DND-41 (cell line): ENCODE data around the gene PLEKHA7.

Experiments
- ATAC-seq: fragments of 200-7000 bp; cut with Tn5 transposase; 3 replicates; pipeline ENCODE4 v1.9.1; 2021; ENCODE audit warnings: low read depth; ENCODE audit not compliant: insufficient read depth
- DNase-seq: peaks from one replicate; pipeline ENCODE4 v3.0.0-alpha.2; 2020
- H2AFZ ChIP-seq: 2 replicates; pipeline ENCODE4 v1.6.0; 2012; ENCODE audit warnings: low read depth, low read length
- H3K27ac ChIP-seq: 2 replicates; pipeline ENCODE4 v1.5.1; 2012; ENCODE audit warnings: low read length, inconsistent platforms
- H3K27me3 ChIP-seq: fragments of 200-600 bp; sonication (generic); 2 replicates; pipeline ENCODE4 v1.6.0; 2012; ENCODE audit warnings: low read length, mild to moderate bottlenecking, inconsistent platforms; ENCODE audit not compliant: insufficient read depth, poor library complexity
- H3K36me3 ChIP-seq: 2 replicates; pipeline ENCODE4 v1.5.1; 2012; ENCODE audit warnings: low read length, inconsistent platforms; ENCODE audit not compliant: insufficient read depth
- H3K4me1 ChIP-seq: 2 replicates; pipeline ENCODE4 v1.5.1; 2012; ENCODE audit warnings: mild to moderate bottlenecking, low read length; ENCODE audit not compliant: insufficient read depth
- H3K4me2 ChIP-seq: 2 replicates; pipeline ENCODE4 v1.6.0; 2012; ENCODE audit warnings: mild to moderate bottlenecking, moderate library complexity, low read length, inconsistent platforms; ENCODE audit not compliant: insufficient read depth
- H3K4me3 ChIP-seq, 2 experiments: fragments of 200-600 bp in 1 of 2; shearing (Covaris generic) in 1 of 2; 2 replicates each; pipeline ENCODE4 v1.5.1; 2012 to 2016; ENCODE audit warnings: inconsistent platforms in 2 of 2, low read length in 2 of 2, mild to moderate bottlenecking in 2 of 2, low read depth in 1 of 2, moderate library complexity in 1 of 2
- H3K79me2 ChIP-seq: 2 replicates; pipeline ENCODE4 v1.6.0; 2012; ENCODE audit warnings: low read length, inconsistent platforms; ENCODE audit not compliant: insufficient read depth
- H3K9ac ChIP-seq: 2 replicates; pipeline ENCODE4 v1.6.0; 2012; ENCODE audit warnings: low read depth, mild to moderate bottlenecking, inconsistent platforms, low read length, moderate library complexity
- H3K9me3 ChIP-seq: 2 replicates; pipeline ENCODE4 v1.5.1; 2012; ENCODE audit warnings: low read length, moderate library complexity, mild to moderate bottlenecking, inconsistent platforms; ENCODE audit not compliant: insufficient read depth, severe bottlenecking
- H4K20me1 ChIP-seq: 2 replicates; pipeline ENCODE4 v1.6.0; 2012; ENCODE audit warnings: low read length; ENCODE audit not compliant: insufficient read depth
- EZH2 ChIP-seq: IDR thresholded peaks from 3 replicates; pipeline ENCODE4 v1.6.1; 2012; ENCODE audit warnings: borderline replicate concordance, low read depth, mild to moderate bottlenecking, moderate library complexity, low read length, inconsistent platforms; ENCODE audit not compliant: severe bottlenecking
- TF ChIP-seq, protein P1 (sequence below): IDR thresholded peaks from 2 replicates; pipeline ENCODE4 v1.5.1; 2012; ENCODE audit warnings: borderline replicate concordance, low read length, moderate library complexity, mild to moderate bottlenecking; ENCODE audit not compliant: poor library complexity, severe bottlenecking; ENCODE audit errors: extremely low read depth

Gene PLEKHA7

DNA sequence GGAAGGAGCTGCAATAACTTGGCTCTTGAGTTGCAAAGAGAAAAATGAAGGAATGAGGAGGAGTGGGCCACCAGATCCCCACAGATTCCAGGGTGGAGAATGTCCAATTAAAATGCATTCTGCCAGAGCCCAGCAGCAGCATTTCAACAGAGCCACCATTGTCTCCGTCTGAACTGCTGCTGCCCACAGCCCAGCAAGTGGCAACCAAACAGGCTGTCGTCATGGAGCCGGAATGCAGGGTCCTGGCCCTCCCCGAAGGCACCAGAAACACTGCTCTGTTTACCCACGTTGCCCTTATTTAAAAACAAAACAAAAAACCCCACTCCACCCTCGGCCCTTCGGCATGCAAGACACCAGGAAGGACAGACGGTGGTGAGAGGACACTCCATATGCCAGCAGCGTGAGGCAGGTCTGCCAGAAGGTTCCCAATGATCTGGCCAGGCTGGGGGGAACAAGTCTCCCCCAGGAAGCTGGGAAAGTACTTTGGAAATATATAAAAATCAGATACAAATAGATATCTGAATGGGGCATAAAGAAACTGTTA lies 32.5 kb downstream of the PLEKHA7 start:
- Histone ChIP-seq H3K9ac (no peak overlapping the region), H3K27ac (no peak overlapping the region), H4K20me1 (no peaks in the 10 kb centered on the region), H3K4me1 (peaks cover 6% of the 10 kb centered on the region; the same call in 1 of the 2 replicates), H3K79me2 (no peaks in the 10 kb centered on the region), H3K4me3 (no peak overlapping the region), H3K36me3 (no peaks in the 10 kb centered on the region), H2AFZ (no peak overlapping the region), H3K9me3 (no peaks in the 10 kb centered on the region), H3K27me3 (peaks cover 12% of the 10 kb centered on the region), H3K4me2 (no peak overlapping the region)
- DNase-seq (no peak), ATAC-seq (no peak)
- TF ChIP-seq, protein P1, sequence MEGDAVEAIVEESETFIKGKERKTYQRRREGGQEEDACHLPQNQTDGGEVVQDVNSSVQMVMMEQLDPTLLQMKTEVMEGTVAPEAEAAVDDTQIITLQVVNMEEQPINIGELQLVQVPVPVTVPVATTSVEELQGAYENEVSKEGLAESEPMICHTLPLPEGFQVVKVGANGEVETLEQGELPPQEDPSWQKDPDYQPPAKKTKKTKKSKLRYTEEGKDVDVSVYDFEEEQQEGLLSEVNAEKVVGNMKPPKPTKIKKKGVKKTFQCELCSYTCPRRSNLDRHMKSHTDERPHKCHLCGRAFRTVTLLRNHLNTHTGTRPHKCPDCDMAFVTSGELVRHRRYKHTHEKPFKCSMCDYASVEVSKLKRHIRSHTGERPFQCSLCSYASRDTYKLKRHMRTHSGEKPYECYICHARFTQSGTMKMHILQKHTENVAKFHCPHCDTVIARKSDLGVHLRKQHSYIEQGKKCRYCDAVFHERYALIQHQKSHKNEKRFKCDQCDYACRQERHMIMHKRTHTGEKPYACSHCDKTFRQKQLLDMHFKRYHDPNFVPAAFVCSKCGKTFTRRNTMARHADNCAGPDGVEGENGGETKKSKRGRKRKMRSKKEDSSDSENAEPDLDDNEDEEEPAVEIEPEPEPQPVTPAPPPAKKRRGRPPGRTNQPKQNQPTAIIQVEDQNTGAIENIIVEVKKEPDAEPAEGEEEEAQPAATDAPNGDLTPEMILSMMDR, result no peak
- TF ChIP-seq EZH2, result no peak

DNA sequence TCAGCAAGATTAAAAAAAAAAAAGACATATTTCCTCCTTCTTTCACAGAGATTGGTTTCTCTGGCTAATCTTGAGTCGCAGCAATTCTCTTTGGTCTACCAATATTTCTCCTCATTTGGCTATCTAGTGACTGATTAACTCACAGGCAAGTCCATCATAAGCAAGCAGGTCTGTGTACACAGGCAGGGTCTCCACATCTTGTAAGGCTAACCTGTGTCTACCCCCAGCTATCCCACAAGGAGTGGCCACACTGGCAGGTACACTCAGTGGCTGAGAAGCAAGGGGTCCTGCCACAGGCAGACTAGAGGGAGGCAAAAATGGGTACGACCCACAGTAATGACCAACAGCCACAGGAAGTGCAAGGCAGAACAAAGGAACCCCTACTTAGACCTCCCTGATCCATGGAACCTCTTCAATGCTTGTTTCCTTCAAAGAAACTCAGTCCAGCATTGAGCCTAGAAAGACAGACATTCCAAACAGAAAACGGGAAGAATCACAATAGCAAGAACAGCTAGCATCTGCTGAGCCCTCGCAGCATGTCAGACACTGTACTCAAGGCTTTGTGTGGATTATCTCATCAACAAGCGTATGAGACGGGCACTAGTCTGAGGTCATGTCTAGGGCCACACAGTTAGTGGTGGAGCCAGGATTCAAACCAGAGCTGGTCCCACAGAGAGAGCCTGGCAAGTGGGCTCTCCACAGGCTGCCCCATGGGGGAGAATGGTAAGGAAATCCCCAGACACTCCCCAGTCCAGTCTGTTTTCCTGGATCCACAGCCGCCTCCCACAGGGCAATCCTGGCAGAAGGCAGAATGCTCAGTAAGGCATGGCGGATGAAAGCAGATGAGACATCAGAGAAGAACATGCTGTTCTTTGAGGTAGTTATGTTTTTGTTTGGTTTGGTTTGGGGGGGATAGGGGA lies 34.3 kb downstream of the PLEKHA7 start:
- ATAC-seq (no peak), DNase-seq (no peak)
- H3K27ac ChIP-seq, result no peak overlapping the region
- no peaks in the 10 kb centered on the region for H3K36me3 ChIP-seq
- H3K4me3 ChIP-seq, result no peak overlapping the region
- no peaks in the 10 kb centered on the region for H3K4me1 ChIP-seq
- no peak overlapping the region for H2AFZ ChIP-seq
- H3K4me2 ChIP-seq, result no peak overlapping the region
- no peaks in the 10 kb centered on the region for H3K9me3 ChIP-seq
- TF ChIP-seq EZH2, result no peak
- TF ChIP-seq, protein P1, result no peak
- no peaks in the 10 kb centered on the region for H4K20me1 ChIP-seq
- no peak overlapping the region for H3K9ac ChIP-seq
- no peaks in the 10 kb centered on the region for H3K79me2 ChIP-seq
- H3K27me3 ChIP-seq, result peaks cover 13% of the 10 kb centered on the region

DNA sequence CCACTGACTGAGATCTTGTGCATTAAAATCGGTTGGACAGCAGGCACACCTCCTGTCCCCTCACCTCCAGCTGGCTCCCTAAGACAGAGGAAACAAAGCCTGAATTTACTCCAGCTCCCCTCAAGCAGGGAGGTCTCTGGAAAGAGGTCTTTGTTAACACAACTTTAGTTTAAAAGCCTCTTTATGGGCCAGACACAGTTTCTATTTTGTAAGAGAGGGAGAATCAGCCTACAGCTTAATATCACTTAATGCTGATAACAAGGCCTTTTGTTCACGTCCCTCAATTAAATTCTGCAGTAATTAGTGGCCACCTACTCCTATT lies 36.3 kb downstream of the PLEKHA7 start:
- ATAC-seq (no peak), DNase-seq (no peak)
- Histone ChIP-seq H3K4me1 (no peaks in the 10 kb centered on the region), H4K20me1 (no peaks in the 10 kb centered on the region), H3K79me2 (no peaks in the 10 kb centered on the region), H3K4me2 (no peak overlapping the region), H3K27ac (no peak overlapping the region), H3K36me3 (no peaks in the 10 kb centered on the region), H3K9ac (no peak overlapping the region), H2AFZ (no peak overlapping the region), H3K27me3 (peaks cover 15% of the 10 kb centered on the region), H3K9me3 (no peaks in the 10 kb centered on the region), H3K4me3 (no peak overlapping the region)
- TF ChIP-seq EZH2, result no peak
- TF ChIP-seq, protein P1, result no peak
